ENCODE measurements around the gene RPL22.

GRCh38 chr1:6152882-6153281, 46.5 kb downstream of the RPL22 start:
- TF ChIP-seq, protein P1, sequence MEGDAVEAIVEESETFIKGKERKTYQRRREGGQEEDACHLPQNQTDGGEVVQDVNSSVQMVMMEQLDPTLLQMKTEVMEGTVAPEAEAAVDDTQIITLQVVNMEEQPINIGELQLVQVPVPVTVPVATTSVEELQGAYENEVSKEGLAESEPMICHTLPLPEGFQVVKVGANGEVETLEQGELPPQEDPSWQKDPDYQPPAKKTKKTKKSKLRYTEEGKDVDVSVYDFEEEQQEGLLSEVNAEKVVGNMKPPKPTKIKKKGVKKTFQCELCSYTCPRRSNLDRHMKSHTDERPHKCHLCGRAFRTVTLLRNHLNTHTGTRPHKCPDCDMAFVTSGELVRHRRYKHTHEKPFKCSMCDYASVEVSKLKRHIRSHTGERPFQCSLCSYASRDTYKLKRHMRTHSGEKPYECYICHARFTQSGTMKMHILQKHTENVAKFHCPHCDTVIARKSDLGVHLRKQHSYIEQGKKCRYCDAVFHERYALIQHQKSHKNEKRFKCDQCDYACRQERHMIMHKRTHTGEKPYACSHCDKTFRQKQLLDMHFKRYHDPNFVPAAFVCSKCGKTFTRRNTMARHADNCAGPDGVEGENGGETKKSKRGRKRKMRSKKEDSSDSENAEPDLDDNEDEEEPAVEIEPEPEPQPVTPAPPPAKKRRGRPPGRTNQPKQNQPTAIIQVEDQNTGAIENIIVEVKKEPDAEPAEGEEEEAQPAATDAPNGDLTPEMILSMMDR (conservative IDR thresholded peaks at IDR 0.05) = no peak
- TF ChIP-seq ZFX (IDR thresholded peaks at IDR 0.05) = no peak
